Neural progenitor cell (in vitro differentiated cells): ENCODE measurements around the gene SPOCK1. TPM values are rescaled to one million over a fixed set of nuclear protein-coding genes. Genes with fewer than 3 reads are reported as not detected.

Source experiments
- DNase-seq: peaks from one replicate; pipeline ENCODE4 v3.0.0-alpha.2; 2016; ENCODE audit warnings: low spot score
- H2AFZ ChIP-seq: fragments of 200-600 bp; sonication (generic); replicated peaks from 2 replicates; pipeline ENCODE4 v1.6.1; 2016; ENCODE audit warnings: antibody characterized with exemption
- H3F3A ChIP-seq: fragments of 200-600 bp; sonication (generic); 2 replicates; pipeline ENCODE4 v1.6.1; 2016; ENCODE audit warnings: antibody characterized with exemption, low read depth
- H3K27ac ChIP-seq: fragments of 200-600 bp; sonication (generic); 2 replicates; pipeline ENCODE4 v1.5.1; 2016; ENCODE audit warnings: mild to moderate bottlenecking
- H3K27me3 ChIP-seq: fragments of 200-600 bp; sonication (generic); 2 replicates; pipeline ENCODE4 v1.6.1; 2016; ENCODE audit warnings: mild to moderate bottlenecking, moderate library complexity
- H3K36me3 ChIP-seq: fragments of 200-600 bp; sonication (generic); 2 replicates; pipeline ENCODE4 v1.5.1; 2016
- H3K4me1 ChIP-seq: fragments of 200-600 bp; sonication (generic); 2 replicates; pipeline ENCODE4 v1.6.1; 2016; ENCODE audit warnings: mixed run types
- H3K4me2 ChIP-seq: fragments of 200-600 bp; sonication (generic); 2 replicates; pipeline ENCODE4 v1.6.1; 2016
- H3K4me3 ChIP-seq: fragments of 200-600 bp; sonication (generic); 2 replicates; pipeline ENCODE4 v1.5.1; 2016
- H3K79me2 ChIP-seq: fragments of 200-600 bp; sonication (generic); 2 replicates; pipeline ENCODE4 v1.6.1; 2016; ENCODE audit warnings: low read depth
- H3K9ac ChIP-seq: fragments of 200-600 bp; sonication (generic); 2 replicates; pipeline ENCODE4 v1.6.1; 2016
- H3K9me3 ChIP-seq: fragments of 200-600 bp; sonication (generic); 2 replicates; pipeline ENCODE4 v1.5.1; 2016; ENCODE audit warnings: low read depth
- H4K20me1 ChIP-seq: fragments of 200-600 bp; sonication (generic); 2 replicates; pipeline ENCODE4 v1.6.1; 2016; ENCODE audit warnings: low read depth
- H3K27ac Mint-ChIP-seq: 3 replicates; pipeline ENCODE4 v1.8.0; 2021; ENCODE audit warnings: mixed read lengths
- H3K27me3 Mint-ChIP-seq: 2 replicates; pipeline ENCODE4 v1.8.0; 2022; ENCODE audit warnings: low read depth, mild to moderate bottlenecking, inconsistent platforms, moderate library complexity, mixed read lengths; ENCODE audit not compliant: insufficient read depth
- H3K36me3 Mint-ChIP-seq: 3 replicates; pipeline ENCODE4 v1.8.0; 2021; ENCODE audit warnings: mixed read lengths
- H3K4me1 Mint-ChIP-seq: 3 replicates; pipeline ENCODE4 v1.8.0; 2021; ENCODE audit warnings: mixed read lengths
- H3K4me3 Mint-ChIP-seq: 3 replicates; pipeline ENCODE4 v1.8.0; 2021; ENCODE audit warnings: mild to moderate bottlenecking, moderate library complexity, mixed read lengths
- H3K9me3 Mint-ChIP-seq: 3 replicates; pipeline ENCODE4 v1.8.0; 2020; ENCODE audit warnings: mixed read lengths
- EZH2 ChIP-seq: fragments of 200-600 bp; sonication (generic); IDR thresholded peaks from 2 replicates; pipeline ENCODE4 v1.6.1; 2017; ENCODE audit warnings: antibody characterized with exemption, mild to moderate bottlenecking, moderate library complexity
- EZH2phosphoT487 ChIP-seq: fragments of 200-600 bp; sonication (generic); IDR thresholded peaks from 2 replicates; pipeline ENCODE4 v1.6.1; 2017; ENCODE audit warnings: antibody characterized with exemption
- total RNA-seq: library from RNA; depleted of rRNA; stranded (reverse); fragments of >200 nt; gene quantifications from 2 replicates; pipeline ENCODE4 v1.2.3, GENCODE V29; 2015; ENCODE audit warnings: low replicate concordance
- TF ChIP-seq, protein P1 (sequence below): fragments of 200-600 bp; sonication (generic); IDR thresholded peaks from 2 replicates; pipeline ENCODE4 v1.5.1; 2017; ENCODE audit warnings: antibody characterized with exemption, mild to moderate bottlenecking

Gene SPOCK1
- total RNA-seq, 1 donor from 2014 or later, result 6.9 TPM

DNA sequence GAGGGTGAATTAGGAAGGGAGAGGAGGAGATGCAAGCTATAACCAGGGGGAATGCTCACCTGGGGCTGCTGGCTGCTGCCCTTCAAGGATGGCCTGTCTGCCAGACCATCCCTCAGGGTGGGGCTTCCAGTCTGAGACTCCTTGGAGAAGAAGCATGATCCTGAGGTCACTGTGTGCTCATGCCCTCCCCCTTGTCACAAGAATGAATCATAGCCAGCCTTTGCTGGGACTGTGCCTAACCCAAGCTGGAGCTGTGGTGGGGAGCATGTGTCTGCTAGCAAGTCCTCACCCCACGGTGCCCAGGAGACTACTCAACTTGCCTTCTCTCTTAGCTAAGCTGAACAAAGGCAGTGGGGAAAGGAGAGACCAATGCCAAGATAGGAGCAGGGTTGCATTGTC, 463.6 kb downstream of the SPOCK1 start:
- no peaks in the 10 kb centered on the region for H3K36me3 ChIP-seq
- no peak overlapping the region for H3K27ac Mint-ChIP-seq
- no peak overlapping the region for H3K4me3 ChIP-seq
- H3K9me3 Mint-ChIP-seq, result no peaks in the 10 kb centered on the region
- H3K4me2 ChIP-seq, result no peak overlapping the region
- H3F3A ChIP-seq, result no peaks in the 10 kb centered on the region
- TF ChIP-seq EZH2phosphoT487 (no peak), EZH2 (no peak)
- TF ChIP-seq, protein P1, sequence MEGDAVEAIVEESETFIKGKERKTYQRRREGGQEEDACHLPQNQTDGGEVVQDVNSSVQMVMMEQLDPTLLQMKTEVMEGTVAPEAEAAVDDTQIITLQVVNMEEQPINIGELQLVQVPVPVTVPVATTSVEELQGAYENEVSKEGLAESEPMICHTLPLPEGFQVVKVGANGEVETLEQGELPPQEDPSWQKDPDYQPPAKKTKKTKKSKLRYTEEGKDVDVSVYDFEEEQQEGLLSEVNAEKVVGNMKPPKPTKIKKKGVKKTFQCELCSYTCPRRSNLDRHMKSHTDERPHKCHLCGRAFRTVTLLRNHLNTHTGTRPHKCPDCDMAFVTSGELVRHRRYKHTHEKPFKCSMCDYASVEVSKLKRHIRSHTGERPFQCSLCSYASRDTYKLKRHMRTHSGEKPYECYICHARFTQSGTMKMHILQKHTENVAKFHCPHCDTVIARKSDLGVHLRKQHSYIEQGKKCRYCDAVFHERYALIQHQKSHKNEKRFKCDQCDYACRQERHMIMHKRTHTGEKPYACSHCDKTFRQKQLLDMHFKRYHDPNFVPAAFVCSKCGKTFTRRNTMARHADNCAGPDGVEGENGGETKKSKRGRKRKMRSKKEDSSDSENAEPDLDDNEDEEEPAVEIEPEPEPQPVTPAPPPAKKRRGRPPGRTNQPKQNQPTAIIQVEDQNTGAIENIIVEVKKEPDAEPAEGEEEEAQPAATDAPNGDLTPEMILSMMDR, result no peak
- peaks cover 20% of the 10 kb centered on the region for H3K4me1 Mint-ChIP-seq
- H3K4me3 Mint-ChIP-seq, result no peak overlapping the region
- no peaks in the 10 kb centered on the region for H3K9me3 ChIP-seq
- H3K79me2 ChIP-seq, result no peaks in the 10 kb centered on the region
- H3K4me1 ChIP-seq, result peaks cover 12% of the 10 kb centered on the region
- H3K36me3 Mint-ChIP-seq, result no peaks in the 10 kb centered on the region
- no peak for DNase-seq
- H3K9ac ChIP-seq, result no peak overlapping the region
- H3K27ac ChIP-seq, result no peak overlapping the region
- H2AFZ ChIP-seq, result no peak overlapping the region
- H3K27me3 ChIP-seq, result no peaks in the 10 kb centered on the region
- H3K27me3 Mint-ChIP-seq, result no peaks in the 10 kb centered on the region
- H4K20me1 ChIP-seq, result no peaks in the 10 kb centered on the region

DNA sequence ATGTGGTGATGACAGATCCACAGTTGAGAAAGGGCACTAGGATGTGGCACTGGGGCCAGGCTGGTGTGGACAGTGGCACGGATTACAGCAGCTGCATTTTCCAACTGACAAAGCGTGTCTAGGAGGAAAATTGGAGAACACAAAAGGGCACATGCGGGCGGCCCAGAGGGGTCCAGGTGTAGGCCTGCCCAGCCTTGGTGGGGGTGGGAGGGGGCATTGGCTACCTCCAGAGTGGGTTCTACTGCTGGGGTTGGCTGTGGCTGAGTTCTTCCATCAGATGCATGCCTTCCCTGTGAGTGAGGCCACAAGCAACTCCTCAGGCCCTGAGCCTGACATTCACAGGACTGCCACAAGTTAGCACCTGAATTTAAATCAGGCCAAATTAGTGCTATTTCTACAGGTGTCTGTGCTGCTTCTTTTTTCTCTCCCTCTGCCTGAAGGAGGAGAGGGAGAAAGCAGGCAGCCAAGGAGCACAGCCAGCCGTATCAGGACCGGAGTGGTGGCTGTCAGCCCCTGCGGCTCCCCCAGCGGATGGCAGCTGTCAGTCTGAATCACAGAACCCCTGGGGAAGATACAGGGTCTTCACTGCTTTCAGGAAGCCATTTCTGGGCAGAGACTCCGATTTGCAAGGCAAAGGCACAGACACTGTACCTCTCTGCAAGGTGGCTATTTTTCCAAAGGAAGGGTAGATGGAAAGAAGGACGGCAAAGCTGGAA, 464.2 kb downstream of the SPOCK1 start:
- Histone ChIP-seq H3K4me2 (no peak overlapping the region), H3K9ac (no peak overlapping the region), H4K20me1 (no peaks in the 10 kb centered on the region), H3K36me3 (no peaks in the 10 kb centered on the region), H3K4me1 (peaks cover 15% of the 10 kb centered on the region), H3K27me3 (no peaks in the 10 kb centered on the region), H3K79me2 (no peaks in the 10 kb centered on the region), H3K27ac (no peak overlapping the region), H3K4me3 (no peak overlapping the region), H3K9me3 (no peaks in the 10 kb centered on the region), H3F3A (no peaks in the 10 kb centered on the region), H2AFZ (no peak overlapping the region)
- Mint-ChIP-seq H3K4me1 (peaks cover 20% of the 10 kb centered on the region), H3K9me3 (no peaks in the 10 kb centered on the region), H3K4me3 (no peak overlapping the region), H3K27ac (no peak overlapping the region), H3K27me3 (no peaks in the 10 kb centered on the region), H3K36me3 (no peaks in the 10 kb centered on the region)
- TF ChIP-seq EZH2phosphoT487, result no peak
- no peak for TF ChIP-seq EZH2
- TF ChIP-seq, protein P1, result no peak
- DNase-seq, result peak; percentile 25

DNA sequence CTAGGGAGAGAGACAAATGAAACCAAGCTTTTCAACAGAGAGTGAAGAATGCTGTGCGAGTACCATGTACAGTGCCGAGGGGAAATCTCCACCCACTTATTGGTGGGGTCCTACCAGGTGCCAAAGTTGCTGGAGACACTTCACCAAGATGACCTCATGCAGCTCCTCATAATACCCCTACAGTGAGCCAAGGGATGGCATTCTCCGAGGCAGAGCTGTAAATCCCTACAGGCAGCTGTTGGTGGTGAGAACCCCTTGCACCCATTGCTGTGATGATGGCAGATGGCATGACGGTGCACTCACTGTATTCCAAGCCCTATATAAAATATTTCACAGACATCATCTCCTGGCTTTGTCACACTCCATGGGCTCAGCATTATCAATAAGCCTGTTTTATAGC, 464.9 kb downstream of the SPOCK1 start:
- no peak overlapping the region for H3K4me3 ChIP-seq
- no peaks in the 10 kb centered on the region for H3K36me3 ChIP-seq
- no peak overlapping the region for H3K9ac ChIP-seq
- Mint-ChIP-seq H3K4me3 (no peak overlapping the region), H3K27ac (no peak overlapping the region), H3K9me3 (no peaks in the 10 kb centered on the region), H3K27me3 (no peaks in the 10 kb centered on the region), H3K36me3 (no peaks in the 10 kb centered on the region), H3K4me1 (peaks cover 20% of the 10 kb centered on the region)
- H4K20me1 ChIP-seq, result no peaks in the 10 kb centered on the region
- TF ChIP-seq EZH2 (no peak), EZH2phosphoT487 (no peak)
- TF ChIP-seq, protein P1, result no peak
- no peak overlapping the region for H2AFZ ChIP-seq
- H3K4me2 ChIP-seq, result no peak overlapping the region
- no peak overlapping the region for H3K27ac ChIP-seq
- H3K4me1 ChIP-seq, result peaks cover 15% of the 10 kb centered on the region
- no peaks in the 10 kb centered on the region for H3K79me2 ChIP-seq
- no peaks in the 10 kb centered on the region for H3K9me3 ChIP-seq
- no peaks in the 10 kb centered on the region for H3F3A ChIP-seq
- no peaks in the 10 kb centered on the region for H3K27me3 ChIP-seq
- no peak for DNase-seq
